ENCODE results near the gene DLG2.

- TF ChIP-seq CTCF (IDR thresholded peaks at IDR 0.05) (no peak), POLR2A (IDR thresholded peaks at IDR 0.05) (no peak)
Observed at GRCh38 chr11:83684071-83684470, 1943.1 kb downstream of the DLG2 start.
